NCI-H748 (cell line): ENCODE data around the gene HNRNPA2B1.
A peak's percentile ranks its signal among the peaks of the same experiment; 100 is the strongest.
"Not testable (repeated sequence)": the region's sequence is repeated elsewhere in the genome, so short reads cannot be mapped to it uniquely, and the experiment has no call there.

ENCODE experiments used
- DNase-seq: peaks from one replicate; lab custom pipeline; 2025; ENCODE audit not compliant: unreplicated experiment; lab: John Stamatoyannopoulos, UW

HNRNPA2B1 gene

GRCh38 chr7:26166684-26167266 lies 33.8 kb downstream of the HNRNPA2B1 start:
- DNase-seq, result no peak

GRCh38 chr7:26165950-26166683 lies 34.4 kb downstream of the HNRNPA2B1 start:
- no peak for DNase-seq

GRCh38 chr7:26163804-26164203 lies 36.7 kb downstream of the HNRNPA2B1 start:
- not testable (repeated sequence) for DNase-seq

- DNase-seq, result no peak
These were observed 38.1 kb downstream of the HNRNPA2B1 start for GRCh38 chr7:26162431-26162830.

GRCh38 chr7:26160896-26161295 lies 39.6 kb downstream of the HNRNPA2B1 start:
- no peak for DNase-seq

- DNase-seq, result no peak
These were observed 41.3 kb downstream of the HNRNPA2B1 start for GRCh38 chr7:26159243-26159642.

GRCh38 chr7:26157520-26158105 lies 42.9 kb downstream of the HNRNPA2B1 start:
- DNase-seq, result peak; percentile 30

- no peak for DNase-seq
These were observed 43.8 kb downstream of the HNRNPA2B1 start for GRCh38 chr7:26156451-26157420.

GRCh38 chr7:26155531-26156375 lies 44.8 kb downstream of the HNRNPA2B1 start:
- DNase-seq, result no peak

- DNase-seq, result no peak
These were observed 46.4 kb downstream of the HNRNPA2B1 start for GRCh38 chr7:26153823-26154783.

DNA sequence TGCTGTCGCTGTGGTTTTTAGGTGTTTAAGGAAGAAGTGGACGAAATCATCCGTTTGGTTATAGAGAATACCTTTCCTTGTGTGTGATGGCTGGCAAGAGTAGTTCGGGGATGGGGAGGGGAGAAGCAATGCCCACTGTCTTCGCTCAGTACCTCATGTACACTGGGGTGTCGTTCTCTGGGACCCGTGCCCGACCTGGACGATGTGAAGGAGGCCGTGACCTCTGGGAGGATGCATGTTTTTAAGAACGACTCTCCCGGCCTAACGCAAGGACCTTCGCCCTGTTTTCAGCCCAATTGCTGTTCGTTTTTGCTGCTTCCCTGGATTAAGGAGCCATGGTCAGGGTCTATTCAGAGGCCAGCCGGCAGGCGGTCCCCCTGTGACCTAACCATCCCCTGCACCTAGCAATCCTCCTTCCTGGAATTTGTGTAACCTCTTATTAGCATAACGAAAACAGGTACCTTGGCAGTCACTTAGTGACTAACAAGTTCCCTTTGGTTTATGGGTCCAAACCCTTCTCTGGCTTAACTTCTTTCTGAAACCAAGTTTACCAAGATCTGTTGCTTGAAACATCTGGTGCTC lies 47.2 kb downstream of the HNRNPA2B1 start:
- DNase-seq, result no peak

DNA sequence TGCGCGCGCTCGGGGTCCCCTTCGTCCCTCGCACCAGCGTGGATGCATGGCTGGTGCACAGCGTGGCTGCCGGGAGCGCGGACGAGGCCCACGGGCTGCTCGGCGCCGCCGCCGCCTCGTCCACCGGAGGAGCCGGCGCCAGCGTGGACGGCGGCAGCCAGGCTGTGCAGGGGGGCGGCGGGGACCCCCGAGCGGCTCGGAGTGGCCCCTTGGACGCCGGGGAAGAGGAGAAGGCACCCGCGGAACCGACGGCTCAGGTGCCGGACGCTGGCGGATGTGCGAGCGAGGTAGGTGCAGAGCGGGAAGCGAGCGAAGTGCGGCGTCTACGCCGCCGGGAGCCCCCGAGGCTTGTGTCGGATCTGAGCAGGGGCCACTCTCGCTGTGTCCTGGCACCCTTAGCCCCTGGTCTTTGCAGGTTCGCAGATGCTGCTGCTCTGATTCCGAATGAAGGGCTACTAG lies 47.7 kb downstream of the HNRNPA2B1 start:
- DNase-seq, result peak; percentile 63

DNA sequence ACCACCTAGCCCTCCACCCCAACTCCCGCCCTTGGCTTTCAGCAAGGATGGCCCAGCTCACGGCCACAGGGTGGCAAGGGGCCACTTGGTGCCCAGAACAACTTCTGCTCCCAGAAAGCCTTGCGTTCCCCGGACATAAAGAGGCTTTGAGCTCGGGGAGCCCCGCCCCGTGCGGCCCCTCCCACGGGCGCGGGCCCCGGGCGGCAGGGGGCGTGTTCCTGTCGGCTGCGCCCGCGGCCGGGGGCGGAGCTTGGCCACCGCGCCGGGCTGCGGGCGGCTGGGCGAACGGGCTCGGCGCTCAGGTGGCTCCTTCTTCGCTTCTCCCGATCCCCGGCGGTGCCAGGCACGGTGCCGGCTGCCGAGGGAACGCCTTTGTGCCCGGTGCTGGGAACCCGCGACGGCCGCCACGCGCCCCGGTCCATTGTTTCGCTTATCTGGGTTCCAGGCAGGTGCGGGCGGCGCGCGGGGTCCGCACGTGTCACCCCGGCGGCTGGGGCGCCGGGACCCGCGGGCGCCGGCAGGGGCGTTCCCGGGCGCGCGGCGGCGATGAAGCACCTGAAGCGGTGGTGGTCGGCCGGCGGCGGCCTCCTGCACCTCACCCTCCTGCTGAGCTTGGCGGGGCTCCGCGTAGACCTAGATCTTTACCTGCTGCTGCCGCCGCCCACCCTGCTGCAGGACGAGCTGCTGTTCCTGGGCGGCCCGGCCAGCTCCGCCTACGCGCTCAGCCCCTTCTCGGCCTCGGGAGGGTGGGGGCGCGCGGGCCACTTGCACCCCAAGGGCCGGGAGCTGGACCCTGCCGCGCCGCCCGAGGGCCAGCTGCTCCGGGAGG lies 48.4 kb downstream of the HNRNPA2B1 start, which contains the start of gene NFE2L3:
TSS of gene NFE2L3 (plus strand) at position 246 of the 829 bp plus-strand sequence. CDS start at position 547, 301 bp downstream.
- DNase-seq, result peak; percentile 91

- DNase-seq, result no peak
These were observed 48.9 kb downstream of the HNRNPA2B1 start for GRCh38 chr7:26151650-26151952.

DNA sequence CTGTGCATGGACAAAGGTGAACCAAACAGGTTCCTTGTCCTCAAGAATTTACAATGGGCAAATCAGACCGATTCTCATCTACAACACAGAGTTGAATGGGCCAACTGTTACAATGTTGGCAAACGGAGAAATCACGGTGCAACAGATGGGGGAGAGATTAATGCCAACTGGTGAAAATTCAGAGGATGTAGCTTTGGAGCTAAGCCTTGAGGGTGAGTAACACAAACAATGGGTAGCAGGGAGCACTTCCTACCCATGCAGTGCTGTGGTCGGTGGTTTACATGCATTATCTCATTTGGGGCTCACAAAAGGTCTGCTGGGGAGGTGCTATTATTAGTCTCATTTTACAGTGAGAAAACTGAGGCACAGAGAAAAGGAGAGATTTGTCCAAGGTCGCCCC lies 49.5 kb downstream of the HNRNPA2B1 start:
- DNase-seq, result no peak

- DNase-seq, result no peak
These were observed 51.1 kb downstream of the HNRNPA2B1 start for GRCh38 chr7:26149391-26149977.

DNA sequence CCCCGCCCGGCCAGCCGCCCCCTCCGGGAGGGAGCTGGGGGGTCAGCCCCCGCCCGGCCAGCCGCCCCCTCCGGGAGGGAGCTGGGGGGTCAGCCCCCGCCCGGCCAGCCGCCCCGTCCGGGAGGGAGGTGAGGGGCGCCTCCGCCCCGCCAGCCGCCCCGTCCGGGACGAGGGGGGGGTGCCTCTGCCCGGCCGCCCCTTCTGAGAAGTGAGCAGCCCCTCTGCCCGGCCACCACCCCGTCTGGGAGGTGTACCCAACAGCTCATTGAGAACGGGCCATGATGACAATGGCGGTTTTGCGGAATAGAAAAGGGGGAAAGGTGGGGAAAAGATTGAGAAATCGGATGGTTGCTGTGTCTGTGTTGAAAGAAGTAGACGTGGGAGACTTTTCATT lies 52.2 kb downstream of the HNRNPA2B1 start:
- not testable (repeated sequence) for DNase-seq
